Omental fat pad (tissue), 4 donors: Measurements from ENCODE around the gene RNF181. TPM values are rescaled to one million over a fixed set of nuclear protein-coding genes. Genes with fewer than 3 reads are reported as not detected.

Source experiments
- ATAC-seq: fragments of 150-250 bp; one replicate; pipeline ENCODE4 v1.9.1; 2016; ENCODE audit warnings: mild to moderate bottlenecking, moderate library complexity; ENCODE audit not compliant: low FRiP score
- DNase-seq: peaks from one replicate; pipeline ENCODE4 v3.0.0-alpha.2; 2019; ENCODE audit warnings: low spot score
- CTCF ChIP-seq, 3 donors: fragments of 450-650 bp; IDR thresholded peaks; one replicate each; pipeline ENCODE4 v1.5.1; 2016 to 2017; ENCODE audit warnings: antibody characterized with exemption in 3 of 3, mild to moderate bottlenecking in 3 of 3, moderate library complexity in 2 of 3
- total RNA-seq, 4 donors: library from RNA; depleted of rRNA; stranded (reverse); fragments of >200 nt; gene quantifications; one replicate each; pipeline ENCODE4 v1.1.0, GENCODE V29; 2016

Gene RNF181
- total RNA-seq, 4 donors from 2014 or later, result 94.7 to 216 (median 144) TPM

- DNase-seq, result no peak
- TF ChIP-seq CTCF (IDR thresholded peaks at IDR 0.05), result no peak
- no peak for ATAC-seq
These were observed 11.7 kb upstream of the RNF181 start for GRCh38 chr2:85583667-85584353.

- no peak for TF ChIP-seq CTCF (IDR thresholded peaks at IDR 0.05)
- DNase-seq (no peak), ATAC-seq (peak; percentile 52)
These were observed 11.1 kb upstream of the RNF181 start, which contains the start of gene VAMP5 for GRCh38 chr2:85584354-85584856. Gene VAMP5 (plus strand): TSS chr2:85584431. CDS start chr2:85584491, 60 bp downstream.

GRCh38 chr2:85584857-85585780, 10.4 kb upstream of the RNF181 start:
- no peak for TF ChIP-seq CTCF (IDR thresholded peaks at IDR 0.05)
- ATAC-seq (peak; percentile 42), DNase-seq (no peak)

- ATAC-seq (peak; percentile 58), DNase-seq (no peak)
- no peak for TF ChIP-seq CTCF (IDR thresholded peaks at IDR 0.05)
These were observed 9.8 kb upstream of the RNF181 start for GRCh38 chr2:85585781-85586105.

GRCh38 chr2:85588236-85588635, 7.3 kb upstream of the RNF181 start:
- DNase-seq, result no peak
- TF ChIP-seq CTCF (IDR thresholded peaks at IDR 0.05), result no peak
- no peak for ATAC-seq

GRCh38 chr2:85588645-85589044, 6.9 kb upstream of the RNF181 start:
- no peak for ATAC-seq
- no peak for DNase-seq
- TF ChIP-seq CTCF (IDR thresholded peaks at IDR 0.05), result no peak
